ENCODE measurements around the gene CDH8. TPM values are rescaled to one million over a fixed set of nuclear protein-coding genes. Genes with fewer than 3 reads are reported as not detected.

Gene CDH8
- total RNA-seq, 1 experiment from 2014 or later: not detected

DNA sequence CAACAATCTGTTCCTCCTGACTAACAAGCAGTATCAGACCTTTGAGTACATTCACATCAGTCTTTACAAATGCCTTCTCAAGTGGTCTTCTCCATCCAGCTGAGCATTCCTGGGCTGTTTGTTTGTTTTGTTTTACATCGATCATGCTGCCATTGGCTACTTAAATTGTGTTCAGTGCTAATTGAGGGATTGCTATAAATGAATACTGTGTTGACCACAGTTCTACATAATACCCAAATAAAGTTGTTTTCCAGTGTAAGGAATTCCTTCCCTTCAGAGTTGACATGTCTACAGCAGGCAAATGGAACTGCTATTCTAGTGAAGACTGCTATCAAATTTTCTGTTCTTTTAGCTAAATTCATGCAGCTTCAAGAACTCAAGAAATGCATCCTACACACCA is 3.2 kb downstream of the CDH8 start:
- H3K9me3 ChIP-seq (ENCODE audit: insufficient read depth, low read depth): no peaks in the 10 kb centered on the region
- H3K27me3 ChIP-seq (ENCODE audit: insufficient read depth, low read depth): peaks cover 22% of the 10 kb centered on the region; the same call in 1 of the 2 replicates
- H4K20me1 ChIP-seq (ENCODE audit: insufficient read depth): no peaks in the 10 kb centered on the region
- TF ChIP-seq, protein P1, sequence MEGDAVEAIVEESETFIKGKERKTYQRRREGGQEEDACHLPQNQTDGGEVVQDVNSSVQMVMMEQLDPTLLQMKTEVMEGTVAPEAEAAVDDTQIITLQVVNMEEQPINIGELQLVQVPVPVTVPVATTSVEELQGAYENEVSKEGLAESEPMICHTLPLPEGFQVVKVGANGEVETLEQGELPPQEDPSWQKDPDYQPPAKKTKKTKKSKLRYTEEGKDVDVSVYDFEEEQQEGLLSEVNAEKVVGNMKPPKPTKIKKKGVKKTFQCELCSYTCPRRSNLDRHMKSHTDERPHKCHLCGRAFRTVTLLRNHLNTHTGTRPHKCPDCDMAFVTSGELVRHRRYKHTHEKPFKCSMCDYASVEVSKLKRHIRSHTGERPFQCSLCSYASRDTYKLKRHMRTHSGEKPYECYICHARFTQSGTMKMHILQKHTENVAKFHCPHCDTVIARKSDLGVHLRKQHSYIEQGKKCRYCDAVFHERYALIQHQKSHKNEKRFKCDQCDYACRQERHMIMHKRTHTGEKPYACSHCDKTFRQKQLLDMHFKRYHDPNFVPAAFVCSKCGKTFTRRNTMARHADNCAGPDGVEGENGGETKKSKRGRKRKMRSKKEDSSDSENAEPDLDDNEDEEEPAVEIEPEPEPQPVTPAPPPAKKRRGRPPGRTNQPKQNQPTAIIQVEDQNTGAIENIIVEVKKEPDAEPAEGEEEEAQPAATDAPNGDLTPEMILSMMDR (conservative IDR thresholded peaks at IDR 0.05): no peak
- TF ChIP-seq EZH2 (IDR thresholded peaks at IDR 0.05; ENCODE audit: low read depth): no peak
- H3K4me2 ChIP-seq: no peak overlapping the region
- no peak for DNase-seq
- no TSS peak for BruUV-seq (replicated peaks)
- no peak overlapping the region for H3K4me3 ChIP-seq
- H3K79me2 ChIP-seq (ENCODE audit: low read depth): no peaks in the 10 kb centered on the region
- CTCF ChIA-PET: no interaction called here
- H2AFZ ChIP-seq: no peak overlapping the region
- H3F3A ChIP-seq (ENCODE audit: insufficient read depth, low read depth): no peaks in the 10 kb centered on the region
- no peaks in the 10 kb centered on the region for H3K4me1 ChIP-seq (replicated peaks; ENCODE audit: insufficient read depth)
- H3K36me3 ChIP-seq (ENCODE audit: low read depth): no peaks in the 10 kb centered on the region
- no peak overlapping the region for H3K27ac ChIP-seq
- no peaks in the 10 kb centered on the region for H3K9me2 ChIP-seq (ENCODE audit: insufficient read depth)
- POLR2A ChIA-PET (ENCODE audit: unreplicated experiment): no interaction called here
- intact Hi-C loops (cut with micrococcal nuclease; ENCODE audit: unreplicated experiment): no loop called here

DNA sequence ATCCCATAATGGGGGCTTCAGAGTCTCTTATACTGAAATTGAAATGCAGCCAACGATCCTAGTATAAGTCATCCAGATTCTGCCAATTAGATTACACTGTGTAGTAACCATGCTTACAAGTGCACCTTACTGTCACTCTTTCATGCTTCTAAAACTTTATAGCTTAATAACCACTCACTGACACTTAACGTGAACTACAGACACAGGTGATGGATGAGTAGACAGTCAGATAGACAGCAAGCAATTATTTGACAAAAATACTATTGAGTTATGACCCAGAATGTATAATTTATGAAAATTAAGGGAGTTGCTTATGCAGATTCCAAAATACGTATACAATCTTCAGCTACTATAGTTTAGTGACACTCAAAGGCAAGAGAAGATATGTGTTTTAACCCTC is 6.3 kb downstream of the CDH8 start:
- Histone ChIP-seq H3K9me3 (ENCODE audit: insufficient read depth, low read depth) (no peaks in the 10 kb centered on the region), H3K27me3 (ENCODE audit: insufficient read depth, low read depth) (peaks cover 19% of the 10 kb centered on the region; the same call in 1 of the 2 replicates), H3K79me2 (ENCODE audit: low read depth) (no peaks in the 10 kb centered on the region), H3K4me2 (no peak overlapping the region), H3F3A (ENCODE audit: insufficient read depth, low read depth) (no peaks in the 10 kb centered on the region), H3K4me3 (no peak overlapping the region), H3K36me3 (ENCODE audit: low read depth) (no peaks in the 10 kb centered on the region), H4K20me1 (ENCODE audit: insufficient read depth) (no peaks in the 10 kb centered on the region), H3K4me1 (replicated peaks; ENCODE audit: insufficient read depth) (no peaks in the 10 kb centered on the region), H3K9me2 (ENCODE audit: insufficient read depth) (no peaks in the 10 kb centered on the region), H3K27ac (no peak overlapping the region), H2AFZ (no peak overlapping the region)
- ChIA-PET POLR2A (ENCODE audit: unreplicated experiment) (no interaction called here), CTCF (no interaction called here)
- DNase-seq: no peak
- BruUV-seq (replicated peaks): no TSS peak
- intact Hi-C loops (cut with micrococcal nuclease; ENCODE audit: unreplicated experiment): no loop called here
- TF ChIP-seq, protein P1 (conservative IDR thresholded peaks at IDR 0.05): no peak
- TF ChIP-seq EZH2 (IDR thresholded peaks at IDR 0.05; ENCODE audit: low read depth): no peak

- H3K4me1 ChIP-seq (replicated peaks; ENCODE audit: insufficient read depth): no peaks in the 10 kb centered on the region
- no peaks in the 10 kb centered on the region for H3K9me3 ChIP-seq (ENCODE audit: insufficient read depth, low read depth)
- intact Hi-C loops (cut with micrococcal nuclease; ENCODE audit: unreplicated experiment): no loop called here
- TF ChIP-seq, protein P1 (conservative IDR thresholded peaks at IDR 0.05): no peak
- no peak for TF ChIP-seq EZH2 (IDR thresholded peaks at IDR 0.05; ENCODE audit: low read depth)
- POLR2A ChIA-PET (ENCODE audit: unreplicated experiment): no interaction called here
- CTCF ChIA-PET: no interaction called here
- BruUV-seq (replicated peaks): no TSS peak
- H3K79me2 ChIP-seq (ENCODE audit: low read depth): no peaks in the 10 kb centered on the region
- no peak overlapping the region for H2AFZ ChIP-seq
- H4K20me1 ChIP-seq (ENCODE audit: insufficient read depth): no peaks in the 10 kb centered on the region
- no peak for DNase-seq
- no peaks in the 10 kb centered on the region for H3K9me2 ChIP-seq (ENCODE audit: insufficient read depth)
- no peak overlapping the region for H3K4me3 ChIP-seq
- no peaks in the 10 kb centered on the region for H3F3A ChIP-seq (ENCODE audit: insufficient read depth, low read depth)
- H3K27me3 ChIP-seq (ENCODE audit: insufficient read depth, low read depth): no peaks in the 10 kb centered on the region; the same call in 1 of the 2 replicates
- H3K36me3 ChIP-seq (ENCODE audit: low read depth): no peaks in the 10 kb centered on the region
- no peak overlapping the region for H3K4me2 ChIP-seq
- H3K27ac ChIP-seq: no peak overlapping the region
Observed at GRCh38 chr16:62022688-62023087, 13.6 kb downstream of the CDH8 start.
